Stimulated activated CD8-positive, alpha-beta memory T cell treated with anti-CD3 and anti-CD28 coated beads, Interleukin-15, amount 100 ng/mL, for 1 hour (primary cell): ENCODE results near the gene SMPD2.

ENCODE experiments used
- DNase-seq: peaks from one replicate; pipeline ENCODE4 v3.0.0-alpha.2; 2020; ENCODE audit warnings: low read depth

SMPD2 gene

GRCh38 chr6:109485266-109485935 is 44.9 kb downstream of the SMPD2 start:
- no peak for DNase-seq

- DNase-seq = no peak
These were observed 45.5 kb downstream of the SMPD2 start for GRCh38 chr6:109486068-109486467.

- DNase-seq = no peak
These were observed 47.5 kb downstream of the SMPD2 start for GRCh38 chr6:109488001-109488400.

GRCh38 chr6:109490713-109491112 is 50.2 kb downstream of the SMPD2 start:
- no peak for DNase-seq

GRCh38 chr6:109491207-109491938 is 50.8 kb downstream of the SMPD2 start:
- DNase-seq = no peak
